VCaP (cell line): Measurements from ENCODE around the gene IPO11.

ENCODE experiments used
- H3K27ac ChIP-seq: fragments of 450-650 bp; 2 replicates; pipeline ENCODE4 v1.5.1; 2017
- TF ChIP-seq, protein P1 (sequence below): fragments of 450-650 bp; conservative IDR thresholded peaks from 2 replicates; pipeline ENCODE4 v1.5.1; 2017; ENCODE audit warnings: mild to moderate bottlenecking, moderate library complexity

IPO11 gene

DNA sequence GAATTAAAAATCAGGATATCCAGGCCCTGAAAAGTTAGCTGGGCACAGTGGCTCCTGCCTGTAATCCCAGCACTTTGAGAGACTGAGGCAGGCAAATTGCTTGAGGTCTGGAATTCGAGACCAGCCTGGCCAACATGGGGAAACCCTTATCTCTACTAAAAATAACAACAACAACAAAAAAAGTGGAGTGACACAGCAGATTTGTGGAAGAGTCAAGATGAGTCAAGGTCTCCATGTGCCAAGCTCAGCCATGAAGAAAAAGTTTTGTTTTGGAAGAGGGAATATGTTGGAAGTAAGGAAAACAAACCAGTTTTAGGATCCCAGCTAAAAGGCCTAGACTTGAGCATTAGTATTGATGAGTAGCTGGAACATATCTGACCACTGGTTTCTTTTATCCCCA lies 180.8 kb downstream of the IPO11 start:
- H3K27ac ChIP-seq = no peak overlapping the region
- TF ChIP-seq, protein P1, sequence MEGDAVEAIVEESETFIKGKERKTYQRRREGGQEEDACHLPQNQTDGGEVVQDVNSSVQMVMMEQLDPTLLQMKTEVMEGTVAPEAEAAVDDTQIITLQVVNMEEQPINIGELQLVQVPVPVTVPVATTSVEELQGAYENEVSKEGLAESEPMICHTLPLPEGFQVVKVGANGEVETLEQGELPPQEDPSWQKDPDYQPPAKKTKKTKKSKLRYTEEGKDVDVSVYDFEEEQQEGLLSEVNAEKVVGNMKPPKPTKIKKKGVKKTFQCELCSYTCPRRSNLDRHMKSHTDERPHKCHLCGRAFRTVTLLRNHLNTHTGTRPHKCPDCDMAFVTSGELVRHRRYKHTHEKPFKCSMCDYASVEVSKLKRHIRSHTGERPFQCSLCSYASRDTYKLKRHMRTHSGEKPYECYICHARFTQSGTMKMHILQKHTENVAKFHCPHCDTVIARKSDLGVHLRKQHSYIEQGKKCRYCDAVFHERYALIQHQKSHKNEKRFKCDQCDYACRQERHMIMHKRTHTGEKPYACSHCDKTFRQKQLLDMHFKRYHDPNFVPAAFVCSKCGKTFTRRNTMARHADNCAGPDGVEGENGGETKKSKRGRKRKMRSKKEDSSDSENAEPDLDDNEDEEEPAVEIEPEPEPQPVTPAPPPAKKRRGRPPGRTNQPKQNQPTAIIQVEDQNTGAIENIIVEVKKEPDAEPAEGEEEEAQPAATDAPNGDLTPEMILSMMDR = no peak

DNA sequence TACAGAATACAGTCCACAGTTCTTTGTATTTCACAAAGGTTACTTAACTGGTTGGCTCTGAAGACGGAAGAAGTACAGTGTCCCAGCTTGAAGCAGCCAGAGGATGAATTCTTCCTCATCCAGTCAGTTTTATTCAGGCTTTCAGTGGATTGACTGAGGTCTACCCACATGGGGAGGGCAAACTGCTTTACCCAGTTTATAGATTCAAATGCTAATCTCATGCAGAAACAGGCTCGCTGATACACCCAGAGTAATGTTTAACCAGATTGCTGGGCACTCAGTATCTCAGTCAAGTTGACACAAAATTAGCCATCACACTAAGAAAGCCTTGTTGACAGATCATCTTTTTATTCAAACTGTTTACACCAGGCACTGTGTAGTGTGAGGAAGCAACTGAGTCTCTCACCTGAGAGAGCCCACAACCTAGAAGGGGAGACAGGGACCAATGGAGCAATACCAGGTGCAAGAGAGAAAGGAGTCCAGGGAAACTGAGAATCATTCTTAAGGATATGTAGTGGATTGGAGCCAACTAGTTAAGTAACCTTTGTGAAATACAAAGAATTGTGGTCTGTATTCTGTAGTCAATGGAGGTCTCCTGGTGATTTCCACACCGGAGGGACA lies 181.9 kb downstream of the IPO11 start:
- no peak overlapping the region for H3K27ac ChIP-seq
- TF ChIP-seq, protein P1 = no peak

DNA sequence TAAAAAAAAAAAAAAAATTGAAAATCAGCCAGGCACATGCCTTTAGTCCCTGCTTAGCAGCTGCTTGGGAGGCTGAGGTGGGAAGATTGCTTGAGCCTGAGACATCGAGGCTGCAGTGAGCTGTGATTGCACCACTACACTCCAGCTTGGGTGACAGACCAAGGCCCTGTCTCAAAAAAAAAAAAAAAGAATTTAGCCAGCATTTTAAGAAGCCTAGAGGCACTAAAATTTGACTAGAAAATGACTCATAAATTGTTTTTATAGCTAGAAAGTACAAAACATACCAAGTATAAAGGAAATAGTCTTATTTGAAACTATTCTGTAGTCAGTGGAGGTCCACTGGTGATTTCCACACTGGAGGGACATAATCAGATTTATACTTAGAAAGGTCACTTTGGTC lies 183.5 kb downstream of the IPO11 start:
- no peak overlapping the region for H3K27ac ChIP-seq
- TF ChIP-seq, protein P1 = no peak

DNA sequence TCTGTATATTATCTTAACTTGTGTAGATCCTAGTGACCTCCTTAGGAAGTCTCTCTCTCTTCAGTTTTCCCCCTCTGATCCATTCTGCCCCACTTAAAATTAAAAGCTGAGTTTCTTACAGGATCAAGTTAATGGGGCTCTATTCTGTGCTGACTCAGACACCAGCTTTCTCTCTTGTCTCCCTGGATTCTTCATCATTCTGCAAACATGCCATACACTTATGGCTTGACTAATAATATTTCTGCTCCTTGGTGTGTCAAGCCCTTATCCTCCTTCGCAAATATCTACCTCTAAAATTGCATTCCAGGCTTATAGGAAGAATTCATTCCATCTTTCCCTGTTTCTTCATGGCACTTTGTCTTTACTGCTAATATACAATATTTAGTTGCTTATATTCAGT lies 184.1 kb downstream of the IPO11 start:
- no peak overlapping the region for H3K27ac ChIP-seq
- TF ChIP-seq, protein P1 = no peak

DNA sequence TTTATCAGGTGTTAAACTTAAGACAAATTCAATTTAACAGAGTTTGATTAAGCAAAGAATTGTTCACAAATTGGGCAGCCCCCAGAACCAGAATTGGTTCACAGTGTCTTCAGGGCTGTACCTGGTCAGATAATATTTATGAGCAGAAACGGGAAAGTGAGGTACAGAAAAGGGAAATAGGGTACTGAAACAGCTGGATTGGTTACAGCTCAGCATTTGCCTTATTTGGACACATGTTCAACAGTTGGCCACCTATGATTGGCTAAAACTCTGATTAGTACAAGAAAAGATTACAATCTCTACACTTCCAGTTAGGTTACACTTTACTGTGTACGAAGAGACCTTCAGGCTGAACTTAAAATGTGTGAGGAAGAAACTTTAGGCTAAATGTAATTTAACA lies 184.8 kb downstream of the IPO11 start:
- H3K27ac ChIP-seq = no peak overlapping the region
- TF ChIP-seq, protein P1 = no peak

DNA sequence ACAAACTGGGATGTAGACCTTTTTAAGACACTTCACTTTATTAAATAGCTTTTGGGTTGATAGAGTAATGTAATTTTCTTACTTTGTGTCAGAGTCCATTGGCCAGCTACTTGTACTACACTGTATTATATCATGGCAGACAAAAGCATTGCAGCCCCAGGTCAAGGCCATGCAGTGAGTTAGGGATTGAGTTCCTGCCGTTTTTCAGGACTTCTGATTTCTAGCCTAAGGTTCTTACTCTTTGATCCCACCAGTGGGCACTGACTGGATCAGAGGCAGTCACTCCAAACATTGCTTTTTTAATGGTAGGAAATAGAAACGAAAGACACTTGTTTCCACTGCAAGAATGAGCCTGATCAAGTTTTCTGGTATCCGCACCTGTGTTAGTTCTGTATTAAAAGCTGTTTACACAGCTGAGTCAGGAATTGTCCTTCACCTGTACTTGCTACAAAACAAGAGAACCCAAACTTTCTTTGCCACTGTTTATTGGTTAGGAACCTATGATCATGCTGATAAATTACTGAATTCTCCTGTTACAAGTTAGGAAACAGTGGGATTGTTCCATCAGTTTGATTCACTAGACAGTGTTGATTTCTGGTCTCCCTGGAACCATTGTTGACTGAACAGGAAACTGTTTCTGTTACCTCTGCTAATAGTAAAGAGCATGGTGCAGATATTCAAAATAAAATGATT lies 188.1 kb downstream of the IPO11 start:
- no peak overlapping the region; the same call in 1 of the 2 replicates for H3K27ac ChIP-seq
- TF ChIP-seq, protein P1 = no peak

DNA sequence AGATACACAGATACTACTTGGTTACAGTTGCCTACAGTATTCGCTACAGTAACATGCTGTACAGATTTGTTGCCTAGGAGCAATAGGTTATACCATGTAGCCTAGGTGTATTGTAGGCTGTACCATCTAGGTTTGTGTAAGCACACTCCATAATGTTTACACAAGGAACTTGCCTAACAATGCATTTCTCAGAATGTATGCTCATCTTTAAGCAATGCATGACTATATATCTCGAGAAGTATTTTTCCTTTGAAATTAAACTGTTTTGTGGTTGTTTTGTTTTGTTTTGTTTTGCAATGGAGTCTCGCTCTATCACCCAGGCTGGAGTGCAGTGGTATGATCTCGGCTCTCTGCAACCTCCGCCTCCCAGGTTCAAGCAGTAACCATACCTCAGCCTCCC lies 191.4 kb downstream of the IPO11 start:
- TF ChIP-seq, protein P1 = no peak
- no peak overlapping the region for H3K27ac ChIP-seq
